WERI-Rb-1 (cell line): ENCODE results near the gene SORCS2.

Experiments used
- DNase-seq: peaks from one replicate; pipeline ENCODE4 v3.0.0-alpha.2; 2020
- H3K27ac ChIP-seq: fragments of 250-450 bp; sonication (Bioruptor Pico); 2 replicates; pipeline ENCODE4 v1.5.1; 2020; ENCODE audit warnings: mild to moderate bottlenecking, moderate library complexity
- H3K27me3 ChIP-seq: fragments of 250-450 bp; sonication (Bioruptor Pico); 2 replicates; pipeline ENCODE4 v1.5.1; 2021; ENCODE audit warnings: mild to moderate bottlenecking, low read depth, moderate library complexity; ENCODE audit not compliant: insufficient read depth, severe bottlenecking
- H3K36me3 ChIP-seq: fragments of 250-450 bp; sonication (Bioruptor Pico); 2 replicates; pipeline ENCODE4 v1.5.1; 2020; ENCODE audit warnings: mild to moderate bottlenecking, moderate library complexity
- H3K4me3 ChIP-seq: 2 replicates; pipeline ENCODE4 v1.5.1; 2011; ENCODE audit warnings: low read depth, mild to moderate bottlenecking, control low read depth, low read length
- H3K9me3 ChIP-seq: fragments of 250-450 bp; sonication (Bioruptor Pico); 2 replicates; pipeline ENCODE4 v1.5.1; 2021; ENCODE audit warnings: mild to moderate bottlenecking, moderate library complexity; ENCODE audit not compliant: severe bottlenecking
- CTCF ChIP-seq: IDR thresholded peaks from 2 replicates; pipeline ENCODE4 v1.5.1; 2011; ENCODE audit warnings: low read depth, mild to moderate bottlenecking, control low read depth, inconsistent platforms, low read length

SORCS2 gene

DNA sequence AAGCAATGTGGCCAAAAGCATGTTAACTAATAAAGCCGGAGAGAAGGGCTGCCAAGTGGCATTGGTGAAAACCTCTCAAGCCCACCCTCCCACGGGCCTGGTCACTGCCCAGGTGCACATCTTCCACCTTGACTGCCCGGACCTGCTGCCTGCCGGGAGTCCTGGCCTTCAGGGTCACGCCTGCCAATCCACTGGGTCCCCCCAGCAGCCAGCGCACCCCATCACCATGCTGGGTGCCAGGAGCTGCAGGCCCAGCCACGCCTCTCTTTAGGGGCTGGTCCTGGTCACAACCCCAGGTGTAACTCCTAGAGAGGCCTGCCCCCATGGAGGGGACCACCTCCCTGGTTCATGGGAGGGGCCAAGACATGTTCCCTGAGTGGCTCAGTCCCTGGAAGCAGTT lies 176.0 kb downstream of the SORCS2 start:
- Histone ChIP-seq H3K27me3 (no peaks in the 10 kb centered on the region), H3K36me3 (no peaks in the 10 kb centered on the region)
- TF ChIP-seq CTCF: no peak

GRCh38 chr4:7369511-7369910 lies 177.2 kb downstream of the SORCS2 start:
- H3K27me3 ChIP-seq: no peaks in the 10 kb centered on the region
- H3K27ac ChIP-seq: no peak overlapping the region
- DNase-seq: no peak
- no peaks in the 10 kb centered on the region for H3K36me3 ChIP-seq
- no peak for TF ChIP-seq CTCF
- H3K4me3 ChIP-seq: no peak overlapping the region
- H3K9me3 ChIP-seq: no peaks in the 10 kb centered on the region

More for the DNA sequence above, 176.0 kb downstream of the SORCS2 start:
- Histone ChIP-seq H3K27ac (no peak overlapping the region), H3K4me3 (no peak overlapping the region), H3K9me3 (no peaks in the 10 kb centered on the region)
- no peak for DNase-seq

DNA sequence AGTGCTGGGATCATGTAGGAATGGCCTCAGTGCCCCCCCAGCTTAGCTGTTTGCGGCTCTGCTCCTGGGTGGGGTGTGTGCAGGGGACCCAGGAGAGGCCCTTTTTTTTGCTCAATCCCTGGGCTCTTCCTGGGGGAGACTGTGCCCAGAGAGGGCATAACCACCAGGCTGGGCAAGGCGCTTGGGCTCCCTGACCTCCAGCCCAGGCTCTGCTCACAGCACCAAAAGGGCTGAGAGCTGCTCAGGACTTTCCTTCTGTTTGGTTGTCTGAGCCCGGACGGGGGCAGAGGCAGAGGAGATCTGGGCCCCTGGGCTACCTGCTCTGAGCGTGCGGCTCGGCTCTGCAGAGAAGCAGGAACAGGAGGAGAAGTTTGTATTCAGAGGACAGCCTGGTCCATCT lies 177.7 kb downstream of the SORCS2 start:
- no peak overlapping the region for H3K27ac ChIP-seq
- no peaks in the 10 kb centered on the region for H3K36me3 ChIP-seq
- no peak for TF ChIP-seq CTCF
- no peaks in the 10 kb centered on the region for H3K9me3 ChIP-seq
- H3K4me3 ChIP-seq: no peak overlapping the region
- no peaks in the 10 kb centered on the region for H3K27me3 ChIP-seq
- no peak for DNase-seq

DNA sequence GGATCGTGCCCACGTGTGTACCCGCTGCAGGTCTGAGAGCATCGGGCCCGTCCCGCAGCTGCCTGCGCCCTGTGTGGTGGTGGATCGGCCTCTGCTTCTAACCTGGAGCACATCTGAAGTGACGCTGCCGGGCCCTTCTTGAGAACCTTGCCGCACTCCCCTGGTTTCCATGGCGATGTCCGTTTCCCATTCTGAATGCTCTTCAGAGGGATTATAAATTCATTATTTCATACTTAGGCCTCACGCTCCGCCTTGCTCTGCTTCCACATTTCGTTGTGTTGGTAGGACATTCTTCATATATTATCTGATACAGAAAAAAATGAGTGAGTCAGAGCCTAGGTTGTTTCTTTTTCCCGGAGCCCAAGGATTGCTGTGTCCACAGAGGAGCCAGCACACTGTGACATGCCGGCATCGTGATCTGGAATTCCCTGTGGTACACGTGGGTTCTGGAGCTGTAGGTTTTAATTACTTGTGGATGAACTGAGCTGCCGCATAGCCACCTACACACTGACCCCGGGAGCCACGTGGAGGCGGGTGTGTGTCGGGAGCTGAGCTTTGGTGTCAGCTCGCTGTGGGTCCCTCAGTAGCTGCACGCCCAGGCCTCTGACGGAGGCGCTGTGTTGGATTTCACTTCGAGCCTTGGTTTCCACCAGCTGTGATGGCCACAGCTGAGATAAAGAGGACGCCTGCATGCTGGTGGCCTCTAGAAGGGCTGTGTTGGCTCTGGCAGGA lies 179.0 kb downstream of the SORCS2 start:
- DNase-seq: no peak
- H3K27me3 ChIP-seq: no peaks in the 10 kb centered on the region
- no peak for TF ChIP-seq CTCF
- H3K36me3 ChIP-seq: no peaks in the 10 kb centered on the region
- H3K27ac ChIP-seq: no peak overlapping the region
- H3K9me3 ChIP-seq: no peaks in the 10 kb centered on the region
- H3K4me3 ChIP-seq: no peak overlapping the region

- Histone ChIP-seq H3K4me3 (no peak overlapping the region), H3K27ac (no peak overlapping the region), H3K27me3 (no peaks in the 10 kb centered on the region), H3K36me3 (no peaks in the 10 kb centered on the region), H3K9me3 (no peaks in the 10 kb centered on the region)
- no peak for TF ChIP-seq CTCF
- no peak for DNase-seq
Observed at GRCh38 chr4:7372673-7373072, 180.3 kb downstream of the SORCS2 start.

GRCh38 chr4:7374571-7374970 lies 182.2 kb downstream of the SORCS2 start:
- Histone ChIP-seq H3K27me3 (no peaks in the 10 kb centered on the region), H3K36me3 (no peaks in the 10 kb centered on the region), H3K27ac (no peak overlapping the region), H3K9me3 (no peaks in the 10 kb centered on the region), H3K4me3 (no peak overlapping the region)
- no peak for TF ChIP-seq CTCF
- no peak for DNase-seq
